ENCODE data around the gene SH3RF3.

- TF ChIP-seq POLR2A (IDR thresholded peaks at IDR 0.05) (no peak), POLR2AphosphoS5 (IDR thresholded peaks at IDR 0.05) (no peak)
- TF ChIP-seq, protein P1, sequence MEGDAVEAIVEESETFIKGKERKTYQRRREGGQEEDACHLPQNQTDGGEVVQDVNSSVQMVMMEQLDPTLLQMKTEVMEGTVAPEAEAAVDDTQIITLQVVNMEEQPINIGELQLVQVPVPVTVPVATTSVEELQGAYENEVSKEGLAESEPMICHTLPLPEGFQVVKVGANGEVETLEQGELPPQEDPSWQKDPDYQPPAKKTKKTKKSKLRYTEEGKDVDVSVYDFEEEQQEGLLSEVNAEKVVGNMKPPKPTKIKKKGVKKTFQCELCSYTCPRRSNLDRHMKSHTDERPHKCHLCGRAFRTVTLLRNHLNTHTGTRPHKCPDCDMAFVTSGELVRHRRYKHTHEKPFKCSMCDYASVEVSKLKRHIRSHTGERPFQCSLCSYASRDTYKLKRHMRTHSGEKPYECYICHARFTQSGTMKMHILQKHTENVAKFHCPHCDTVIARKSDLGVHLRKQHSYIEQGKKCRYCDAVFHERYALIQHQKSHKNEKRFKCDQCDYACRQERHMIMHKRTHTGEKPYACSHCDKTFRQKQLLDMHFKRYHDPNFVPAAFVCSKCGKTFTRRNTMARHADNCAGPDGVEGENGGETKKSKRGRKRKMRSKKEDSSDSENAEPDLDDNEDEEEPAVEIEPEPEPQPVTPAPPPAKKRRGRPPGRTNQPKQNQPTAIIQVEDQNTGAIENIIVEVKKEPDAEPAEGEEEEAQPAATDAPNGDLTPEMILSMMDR (IDR thresholded peaks at IDR 0.05) = no peak
These were observed 1.4 kb upstream of the SH3RF3 start for GRCh38 chr2:109127556-109127955.

Measured in breast epithelium (tissue), 3 donors.